Tibial nerve (tissue), 4 donors: ENCODE data around the gene CACNA1E.

Source experiments
- EP300 ChIP-seq, 2 donors: sonication (generic); formaldehyde crosslinking; IDR thresholded peaks; one replicate each; pipeline ENCODE4 v1.6.1; 2017; ENCODE audit warnings: antibody characterized with exemption in 2 of 2, mild to moderate bottlenecking in 1 of 2
- TF ChIP-seq, protein P1 (sequence below), 5 experiments: fragments of 200-600 bp in 3 of 5; fragments of 450-650 bp in 2 of 5; sonication (generic) in 3 of 5; IDR thresholded peaks; one replicate each; pipeline ENCODE4 v1.5.1; 2016 to 2019; ENCODE audit warnings: antibody characterized with exemption in 5 of 5, mild to moderate bottlenecking in 3 of 5, moderate library complexity in 2 of 5

GRCh38 chr1:181777286-181777685 lies 294.0 kb downstream of the CACNA1E start:
- TF ChIP-seq, protein P1, sequence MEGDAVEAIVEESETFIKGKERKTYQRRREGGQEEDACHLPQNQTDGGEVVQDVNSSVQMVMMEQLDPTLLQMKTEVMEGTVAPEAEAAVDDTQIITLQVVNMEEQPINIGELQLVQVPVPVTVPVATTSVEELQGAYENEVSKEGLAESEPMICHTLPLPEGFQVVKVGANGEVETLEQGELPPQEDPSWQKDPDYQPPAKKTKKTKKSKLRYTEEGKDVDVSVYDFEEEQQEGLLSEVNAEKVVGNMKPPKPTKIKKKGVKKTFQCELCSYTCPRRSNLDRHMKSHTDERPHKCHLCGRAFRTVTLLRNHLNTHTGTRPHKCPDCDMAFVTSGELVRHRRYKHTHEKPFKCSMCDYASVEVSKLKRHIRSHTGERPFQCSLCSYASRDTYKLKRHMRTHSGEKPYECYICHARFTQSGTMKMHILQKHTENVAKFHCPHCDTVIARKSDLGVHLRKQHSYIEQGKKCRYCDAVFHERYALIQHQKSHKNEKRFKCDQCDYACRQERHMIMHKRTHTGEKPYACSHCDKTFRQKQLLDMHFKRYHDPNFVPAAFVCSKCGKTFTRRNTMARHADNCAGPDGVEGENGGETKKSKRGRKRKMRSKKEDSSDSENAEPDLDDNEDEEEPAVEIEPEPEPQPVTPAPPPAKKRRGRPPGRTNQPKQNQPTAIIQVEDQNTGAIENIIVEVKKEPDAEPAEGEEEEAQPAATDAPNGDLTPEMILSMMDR (IDR thresholded peaks at IDR 0.05): no peak
- no peak for TF ChIP-seq EP300 (IDR thresholded peaks at IDR 0.05)
